Prostate gland (tissue), 2 donors: Measurements from ENCODE around the gene ZNF32.

Source experiments
- CTCF ChIP-seq, 4 experiments: fragments of 200-600 bp in 2 of 4; fragments of 450-650 bp in 2 of 4; sonication (generic) in 2 of 4; IDR thresholded peaks; 1 replicate in 3 of 4; 2 replicates in 1 of 4; pipeline ENCODE4 v1.5.1; 2016 to 2019; ENCODE audit warnings: antibody characterized with exemption in 4 of 4, mild to moderate bottlenecking in 2 of 4, moderate library complexity in 2 of 4
- POLR2AphosphoS5 ChIP-seq: sonication (generic); formaldehyde crosslinking; IDR thresholded peaks from one replicate; pipeline ENCODE4 v1.6.1; 2017; ENCODE audit warnings: antibody characterized with exemption

GRCh38 chr10:43693602-43694001 lies 44.9 kb upstream of the ZNF32 start:
- TF ChIP-seq CTCF (IDR thresholded peaks at IDR 0.05) (no peak), POLR2AphosphoS5 (no peak)
